22Rv1 (cell line): ENCODE measurements around the gene UTS2R.

ENCODE experiments used
- ZFX ChIP-seq: fragments of 450-650 bp; IDR thresholded peaks from 2 replicates; pipeline ENCODE4 v1.6.1; 2017; ENCODE audit warnings: antibody characterized with exemption, borderline replicate concordance
- TF ChIP-seq, protein P1 (sequence below): fragments of 450-650 bp; IDR thresholded peaks from 2 replicates; pipeline ENCODE4 v1.5.1; 2017; ENCODE audit warnings: mild to moderate bottlenecking

- TF ChIP-seq, protein P1, sequence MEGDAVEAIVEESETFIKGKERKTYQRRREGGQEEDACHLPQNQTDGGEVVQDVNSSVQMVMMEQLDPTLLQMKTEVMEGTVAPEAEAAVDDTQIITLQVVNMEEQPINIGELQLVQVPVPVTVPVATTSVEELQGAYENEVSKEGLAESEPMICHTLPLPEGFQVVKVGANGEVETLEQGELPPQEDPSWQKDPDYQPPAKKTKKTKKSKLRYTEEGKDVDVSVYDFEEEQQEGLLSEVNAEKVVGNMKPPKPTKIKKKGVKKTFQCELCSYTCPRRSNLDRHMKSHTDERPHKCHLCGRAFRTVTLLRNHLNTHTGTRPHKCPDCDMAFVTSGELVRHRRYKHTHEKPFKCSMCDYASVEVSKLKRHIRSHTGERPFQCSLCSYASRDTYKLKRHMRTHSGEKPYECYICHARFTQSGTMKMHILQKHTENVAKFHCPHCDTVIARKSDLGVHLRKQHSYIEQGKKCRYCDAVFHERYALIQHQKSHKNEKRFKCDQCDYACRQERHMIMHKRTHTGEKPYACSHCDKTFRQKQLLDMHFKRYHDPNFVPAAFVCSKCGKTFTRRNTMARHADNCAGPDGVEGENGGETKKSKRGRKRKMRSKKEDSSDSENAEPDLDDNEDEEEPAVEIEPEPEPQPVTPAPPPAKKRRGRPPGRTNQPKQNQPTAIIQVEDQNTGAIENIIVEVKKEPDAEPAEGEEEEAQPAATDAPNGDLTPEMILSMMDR, result no peak
- no peak for TF ChIP-seq ZFX
Measured at GRCh38 chr17:82357394-82357793, 14.2 kb upstream of the UTS2R start.
